ENCODE results near the gene POLR3H. TPM values are rescaled to one million over a fixed set of nuclear protein-coding genes. Genes with fewer than 3 reads are reported as not detected.

The POLR3H gene
- total and polyA plus RNA-seq, 3 experiments from 2014 or later: 22.6 to 78.7 (median 69.9) TPM

- Histone ChIP-seq H3K27me3 (ENCODE audit: insufficient read depth, low read length, poor library complexity, severe bottlenecking) (no peaks in the 10 kb centered on the region), H3K4me3 (ENCODE audit: low read length) (no peak overlapping the region), H3K4me1 (ENCODE audit: insufficient read depth, low read length) (no peaks in the 10 kb centered on the region), H3K27ac (ENCODE audit: low read depth, low read length) (no peak overlapping the region), H3K36me3 (ENCODE audit: insufficient read depth, low read length) (peaks cover 30% of the 10 kb centered on the region), H3K9me3 (ENCODE audit: low read length) (no peaks in the 10 kb centered on the region)
- no peak overlapping the region for H3K4me3 Mint-ChIP-seq
- H3K27me3 Mint-ChIP-seq: no peaks in the 10 kb centered on the region
- peak in 4 of 5 donors; percentile 11 to 60 (median 32) for DNase-seq
- H3K27ac Mint-ChIP-seq: peak overlapping the region in 1 of 8 donors; percentile 57
- ChIA-PET POLR2A (no interaction called here), CTCF (interaction anchor here (0.8 to 4.7 kb wide), 9 partner anchors 10 to 280 kb away, joined by 3 to 89 read pairs (median 4); partner anchors contain the start of genes ACO2 and PHF5A)
- no peaks in the 10 kb centered on the region for H3K9me3 Mint-ChIP-seq
- peaks cover 0 to 72% (median 2%) of the 10 kb centered on the region in 3 donors for H3K36me3 Mint-ChIP-seq
- H3K4me1 Mint-ChIP-seq: no peaks in the 10 kb centered on the region
These were observed 26.9 kb downstream of the POLR3H start for GRCh38 chr22:41517172-41518047.

GRCh38 chr22:41516462-41516861, 27.8 kb downstream of the POLR3H start:
- H3K9me3 ChIP-seq (ENCODE audit: low read length): no peaks in the 10 kb centered on the region
- H3K36me3 ChIP-seq (ENCODE audit: insufficient read depth, low read length): peaks cover 32% of the 10 kb centered on the region
- no peak overlapping the region for H3K4me3 ChIP-seq (ENCODE audit: low read length)
- H3K4me1 ChIP-seq (ENCODE audit: insufficient read depth, low read length): no peaks in the 10 kb centered on the region
- no peak for DNase-seq
- ChIA-PET CTCF (interaction anchor here (4.7 kb wide), 1 partner anchor 112 kb away, joined by 89 read pairs; no protein-coding TSS in a partner anchor), POLR2A (no interaction called here)
- no peaks in the 10 kb centered on the region for H3K27me3 ChIP-seq (ENCODE audit: insufficient read depth, low read length, poor library complexity, severe bottlenecking)
- H3K9me3 Mint-ChIP-seq: no peaks in the 10 kb centered on the region
- H3K4me3 Mint-ChIP-seq: no peak overlapping the region
- no peak overlapping the region for H3K27ac Mint-ChIP-seq
- H3K27me3 Mint-ChIP-seq: no peaks in the 10 kb centered on the region
- no peaks in the 10 kb centered on the region for H3K4me1 Mint-ChIP-seq
- no peak overlapping the region for H3K27ac ChIP-seq (ENCODE audit: low read depth, low read length)
- H3K36me3 Mint-ChIP-seq: peaks cover 0 to 80% (median 3%) of the 10 kb centered on the region in 3 donors

- H3K9me3 ChIP-seq (ENCODE audit: low read length): no peaks in the 10 kb centered on the region
- DNase-seq: no peak
- peaks cover 0 to 5% (median 4%) of the 10 kb centered on the region in 3 donors for H3K4me1 Mint-ChIP-seq
- H3K27me3 Mint-ChIP-seq: no peaks in the 10 kb centered on the region
- peak overlapping the region in 3 of 8 donors; percentile 50 to 88 (median 60) for H3K27ac Mint-ChIP-seq
- POLR2A ChIA-PET: no interaction called here
- no peaks in the 10 kb centered on the region for H3K9me3 Mint-ChIP-seq
- H3K4me1 ChIP-seq (ENCODE audit: insufficient read depth, low read length): no peaks in the 10 kb centered on the region
- CTCF ChIA-PET: interaction anchor here (0.8 to 2.3 kb wide), 3 partner anchors 13 to 111 kb away, joined by 4 to 9 read pairs (median 6); no protein-coding TSS in a partner anchor
- H3K27me3 ChIP-seq (ENCODE audit: insufficient read depth, low read length, poor library complexity, severe bottlenecking): no peaks in the 10 kb centered on the region
- no peak overlapping the region for H3K4me3 Mint-ChIP-seq
- no peak overlapping the region for H3K4me3 ChIP-seq (ENCODE audit: low read length)
- peak overlapping the region; percentile 43 for H3K27ac ChIP-seq (ENCODE audit: low read depth, low read length)
- peaks cover 35% of the 10 kb centered on the region for H3K36me3 ChIP-seq (ENCODE audit: insufficient read depth, low read length)
- peaks cover 5 to 89% (median 7%) of the 10 kb centered on the region in 3 donors for H3K36me3 Mint-ChIP-seq
These were observed 30.9 kb downstream of the POLR3H start for GRCh38 chr22:41513391-41513790.

DNA sequence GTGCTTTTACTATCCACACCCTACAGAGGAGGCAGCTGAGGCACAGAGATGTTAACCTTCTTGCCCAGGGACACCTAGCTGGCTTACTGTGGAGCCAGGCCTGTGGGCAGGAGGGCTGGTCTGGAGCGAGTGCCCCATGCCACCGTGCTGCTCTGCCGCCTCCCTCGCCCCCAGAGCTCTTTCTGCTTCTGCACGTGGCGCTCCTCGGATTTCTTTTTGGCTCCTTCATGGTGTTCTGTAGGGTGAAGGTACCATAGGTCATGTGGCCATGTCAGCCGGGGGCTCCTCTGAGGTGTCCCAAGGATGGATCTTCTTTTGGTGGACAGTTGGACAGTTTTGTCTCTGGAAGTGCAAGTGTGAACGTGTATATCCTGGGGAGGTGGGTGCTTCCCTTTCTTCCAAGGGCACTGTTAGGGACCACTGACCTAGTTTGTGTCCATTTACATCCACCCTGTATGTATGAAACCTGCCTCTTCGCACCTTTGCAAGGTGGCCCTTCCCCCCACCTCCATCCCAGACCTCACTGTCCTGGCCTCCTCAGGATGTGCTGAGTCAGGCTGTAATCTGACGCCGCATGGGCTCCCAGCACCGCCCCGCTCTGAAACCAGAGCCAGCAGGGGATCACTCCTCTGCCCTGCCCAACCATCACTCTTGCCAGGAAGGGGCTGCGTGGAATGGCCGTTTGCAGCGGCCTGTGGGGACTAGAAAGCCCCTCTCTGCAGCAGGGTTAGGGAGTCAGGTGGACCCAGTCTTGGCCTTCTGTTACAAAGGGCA, 31.7 kb downstream of the POLR3H start:
- POLR2A ChIA-PET: no interaction called here
- H3K4me3 ChIP-seq (ENCODE audit: low read length): no peak overlapping the region
- H3K9me3 ChIP-seq (ENCODE audit: low read length): no peaks in the 10 kb centered on the region
- H3K27ac ChIP-seq (ENCODE audit: low read depth, low read length): peak overlapping the region; percentile 47
- no peak for DNase-seq
- Mint-ChIP-seq H3K4me1 (peaks cover 0 to 5% (median 4%) of the 10 kb centered on the region in 3 donors), H3K27ac (peak overlapping the region in 1 of 8 donors; percentile 86), H3K27me3 (no peaks in the 10 kb centered on the region), H3K9me3 (no peaks in the 10 kb centered on the region), H3K36me3 (peaks cover 5 to 89% (median 9%) of the 10 kb centered on the region in 3 donors), H3K4me3 (no peak overlapping the region)
- no peaks in the 10 kb centered on the region for H3K4me1 ChIP-seq (ENCODE audit: insufficient read depth, low read length)
- CTCF ChIA-PET: interaction anchor here (1.0 to 2.2 kb wide), 2 partner anchors 20 to 108 kb away, joined by 3 to 9 read pairs; no protein-coding TSS in a partner anchor
- H3K27me3 ChIP-seq (ENCODE audit: insufficient read depth, low read length, poor library complexity, severe bottlenecking): no peaks in the 10 kb centered on the region
- peaks cover 37% of the 10 kb centered on the region for H3K36me3 ChIP-seq (ENCODE audit: insufficient read depth, low read length)

GRCh38 chr22:41511521-41511968, 32.7 kb downstream of the POLR3H start:
- no peaks in the 10 kb centered on the region for H3K27me3 ChIP-seq (ENCODE audit: insufficient read depth, low read length, poor library complexity, severe bottlenecking)
- H3K4me3 ChIP-seq (ENCODE audit: low read length): no peak overlapping the region
- POLR2A ChIA-PET: no interaction called here
- H3K9me3 ChIP-seq (ENCODE audit: low read length): no peaks in the 10 kb centered on the region
- Mint-ChIP-seq H3K36me3 (peaks cover 5 to 89% (median 11%) of the 10 kb centered on the region in 3 donors), H3K9me3 (no peaks in the 10 kb centered on the region), H3K27ac (no peak overlapping the region), H3K4me1 (peaks cover 0 to 5% (median 4%) of the 10 kb centered on the region in 3 donors), H3K4me3 (peak overlapping the region in 1 of 7 donors; percentile 48), H3K27me3 (no peaks in the 10 kb centered on the region)
- peaks cover 37% of the 10 kb centered on the region for H3K36me3 ChIP-seq (ENCODE audit: insufficient read depth, low read length)
- H3K27ac ChIP-seq (ENCODE audit: low read depth, low read length): no peak overlapping the region
- CTCF ChIA-PET: interaction anchor here (1.0 kb wide), 1 partner anchor 21 kb away, joined by 3 read pairs; no protein-coding TSS in a partner anchor
- DNase-seq: no peak
- H3K4me1 ChIP-seq (ENCODE audit: insufficient read depth, low read length): no peaks in the 10 kb centered on the region

DNA sequence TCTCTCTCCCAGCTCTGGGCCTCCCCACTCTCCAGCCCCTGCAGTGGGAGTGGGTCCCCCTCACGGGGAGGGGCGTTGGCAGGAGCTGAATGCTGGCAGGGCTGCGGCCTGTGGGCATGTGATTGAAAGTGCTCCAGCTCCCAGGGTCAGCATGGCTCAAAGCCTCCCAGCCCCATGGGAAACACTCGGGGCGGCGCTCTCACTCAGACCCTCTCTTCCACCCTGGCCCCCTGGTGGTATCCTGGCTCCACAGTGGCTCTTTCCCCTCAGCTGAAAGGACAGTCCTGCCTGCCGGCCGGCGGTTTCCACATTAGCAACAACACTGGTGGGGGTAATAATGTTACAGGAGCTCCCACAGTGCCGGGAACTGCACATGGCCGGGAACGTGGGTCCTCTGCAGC, 35.5 kb downstream of the POLR3H start:
- Mint-ChIP-seq H3K27ac (peak overlapping the region in 1 of 8 donors; percentile 28), H3K27me3 (no peaks in the 10 kb centered on the region), H3K4me1 (peaks cover 0 to 5% (median 4%) of the 10 kb centered on the region in 3 donors), H3K4me3 (no peak overlapping the region), H3K9me3 (no peaks in the 10 kb centered on the region), H3K36me3 (peaks cover 5 to 77% (median 13%) of the 10 kb centered on the region in 3 donors)
- ChIA-PET CTCF (interaction anchor here (1.2 kb wide), 1 partner anchor 106 kb away, joined by 3 read pairs; no protein-coding TSS in a partner anchor), POLR2A (no interaction called here)
- Histone ChIP-seq H3K9me3 (ENCODE audit: low read length) (no peaks in the 10 kb centered on the region), H3K36me3 (ENCODE audit: insufficient read depth, low read length) (peaks cover 21% of the 10 kb centered on the region), H3K27me3 (ENCODE audit: insufficient read depth, low read length, poor library complexity, severe bottlenecking) (no peaks in the 10 kb centered on the region), H3K27ac (ENCODE audit: low read depth, low read length) (no peak overlapping the region), H3K4me1 (ENCODE audit: insufficient read depth, low read length) (no peaks in the 10 kb centered on the region), H3K4me3 (ENCODE audit: low read length) (no peak overlapping the region)
- DNase-seq: peak in 1 of 5 donors; percentile 13

GRCh38 chr22:41507330-41508063, 36.8 kb downstream of the POLR3H start:
- CTCF ChIA-PET: no interaction called here
- DNase-seq: no peak
- H3K36me3 Mint-ChIP-seq: peaks cover 5 to 72% (median 11%) of the 10 kb centered on the region in 3 donors
- Histone ChIP-seq H3K36me3 (ENCODE audit: insufficient read depth, low read length) (peaks cover 15% of the 10 kb centered on the region), H3K4me1 (ENCODE audit: insufficient read depth, low read length) (no peaks in the 10 kb centered on the region), H3K27me3 (ENCODE audit: insufficient read depth, low read length, poor library complexity, severe bottlenecking) (no peaks in the 10 kb centered on the region), H3K9me3 (ENCODE audit: low read length) (no peaks in the 10 kb centered on the region), H3K4me3 (ENCODE audit: low read length) (no peak overlapping the region), H3K27ac (ENCODE audit: low read depth, low read length) (no peak overlapping the region)
- no peak overlapping the region for H3K27ac Mint-ChIP-seq
- POLR2A ChIA-PET: no interaction called here
- no peak overlapping the region for H3K4me3 Mint-ChIP-seq
- H3K9me3 Mint-ChIP-seq: no peaks in the 10 kb centered on the region
- no peaks in the 10 kb centered on the region for H3K27me3 Mint-ChIP-seq
- peaks cover 0 to 5% (median 4%) of the 10 kb centered on the region in 3 donors for H3K4me1 Mint-ChIP-seq
